Measurements from ENCODE around the gene P2RX5.

The P2RX5 gene

GRCh38 chr17:3669548-3669947 lies 26.4 kb downstream of the P2RX5 start:
- H3K4me3 ChIP-seq (ENCODE audit: low read depth, low read length): peak overlapping the region; percentile 92
- TF ChIP-seq CTCF (IDR thresholded peaks at IDR 0.05; ENCODE audit: borderline replicate concordance, insufficient read depth, low read depth, low read length): no peak

- no peak for TF ChIP-seq CTCF (IDR thresholded peaks at IDR 0.05; ENCODE audit: borderline replicate concordance, insufficient read depth, low read depth, low read length)
- peak overlapping the region; percentile 92 for H3K4me3 ChIP-seq (ENCODE audit: low read depth, low read length)
Measured at GRCh38 chr17:3669085-3669347, 26.9 kb downstream of the P2RX5 start.

- peak within 1 kb of the TSS; percentile 92 for H3K4me3 ChIP-seq (ENCODE audit: low read depth, low read length)
- TF ChIP-seq CTCF (IDR thresholded peaks at IDR 0.05; ENCODE audit: borderline replicate concordance, insufficient read depth, low read depth, low read length): no peak
Measured at GRCh38 chr17:3668279-3669084, 27.5 kb downstream of the P2RX5 start, which contains the start of the genes EMC6 and TAX1BP3. Gene EMC6 (plus strand): TSS chr17:3668812. CDS start chr17:3669147, 335 bp downstream. Gene TAX1BP3 (minus strand): TSS chr17:3668578. CDS start chr17:3668526, 52 bp downstream.

- H3K4me3 ChIP-seq (ENCODE audit: low read depth, low read length): peak overlapping the region; percentile 92
- no peak for TF ChIP-seq CTCF (IDR thresholded peaks at IDR 0.05; ENCODE audit: borderline replicate concordance, insufficient read depth, low read depth, low read length)
Measured at GRCh38 chr17:3667366-3668278, 28.3 kb downstream of the P2RX5 start.

DNA sequence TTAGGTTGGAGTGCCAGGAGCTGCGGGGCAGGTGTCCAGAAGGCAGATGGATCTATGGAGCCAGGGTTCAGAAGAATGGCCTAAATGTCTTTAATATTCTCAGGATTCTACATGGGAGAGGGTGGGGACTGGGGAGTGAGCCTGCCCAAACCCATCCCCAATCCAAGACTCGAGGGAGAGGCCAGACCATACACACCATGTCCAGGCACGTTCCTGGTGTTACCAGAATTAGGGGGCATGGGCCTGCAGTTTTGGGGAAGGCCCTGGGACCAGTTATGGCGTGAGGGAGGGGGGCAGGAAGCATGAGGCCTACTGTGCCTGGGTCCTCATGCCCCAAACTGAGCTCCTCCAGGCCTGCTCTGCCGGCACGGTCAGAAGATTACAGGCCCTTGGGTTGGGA lies 29.4 kb downstream of the P2RX5 start:
- TF ChIP-seq CTCF (IDR thresholded peaks at IDR 0.05; ENCODE audit: borderline replicate concordance, insufficient read depth, low read depth, low read length): no peak

GRCh38 chr17:3665834-3666233 lies 30.1 kb downstream of the P2RX5 start:
- TF ChIP-seq CTCF (IDR thresholded peaks at IDR 0.05; ENCODE audit: borderline replicate concordance, insufficient read depth, low read depth, low read length): no peak
- H3K4me3 ChIP-seq (ENCODE audit: low read depth, low read length): no peak overlapping the region

More for the DNA sequence above, 29.4 kb downstream of the P2RX5 start:
- H3K4me3 ChIP-seq (ENCODE audit: low read depth, low read length): no peak overlapping the region

Measured in GM12875 (cell line).